Effector memory CD8-positive, alpha-beta T cell (primary cell): Measurements from ENCODE around the gene RERG.

Experiments used
- ATAC-seq: fragments of 150-1000 bp; cut with Tn5 transposase; replicated peaks from 2 replicates; pipeline ENCODE4 v1.10.0; 2021; ENCODE audit warnings: mild to moderate bottlenecking, moderate library complexity
- DNase-seq, 3 experiments: peaks; one replicate each; pipeline ENCODE4 v3.0.0; 2021
- H3K27ac Mint-ChIP-seq, 2 donors: one replicate each; pipeline ENCODE4 v1.8.0; 2022; ENCODE audit warnings: mild to moderate bottlenecking in 2 of 2, mixed read lengths in 2 of 2, moderate library complexity in 2 of 2
- H3K27me3 Mint-ChIP-seq, 2 donors: one replicate each; pipeline ENCODE4 v1.8.0; 2022; ENCODE audit warnings: mixed read lengths in 2 of 2
- H3K36me3 Mint-ChIP-seq: one replicate; pipeline ENCODE4 v1.8.0; 2022; ENCODE audit warnings: mild to moderate bottlenecking, moderate library complexity, mixed read lengths; ENCODE audit not compliant: insufficient read depth
- H3K4me1 Mint-ChIP-seq, 2 donors: one replicate each; pipeline ENCODE4 v1.8.0; 2022; ENCODE audit warnings: low read depth in 2 of 2, mixed read lengths in 2 of 2
- H3K4me3 Mint-ChIP-seq, 2 donors: one replicate each; pipeline ENCODE4 v1.8.0; 2022; ENCODE audit warnings: mild to moderate bottlenecking in 2 of 2, mixed read lengths in 2 of 2, moderate library complexity in 2 of 2
- H3K9me3 Mint-ChIP-seq, 2 donors: one replicate each; pipeline ENCODE4 v1.8.0; 2022; ENCODE audit warnings: mixed read lengths in 2 of 2
- total RNA-seq, 9 experiments: gene quantifications; one replicate each; lab custom pipeline; 2026; lab: John Stamatoyannopoulos, UW

RERG gene
- 0 to 0.32 (median 0) reads per million in 9 experiments for total RNA-seq

- Mint-ChIP-seq H3K4me3 (peak within 1 kb of the TSS; percentile 47 to 69), H3K36me3 (no peaks in the 10 kb centered on the region), H3K27me3 (peaks cover 43 to 44% of the 10 kb centered on the region in 2 donors), H3K9me3 (no peaks in the 10 kb centered on the region), H3K27ac (no peak within 1 kb of the TSS), H3K4me1 (peaks cover 4 to 10% of the 10 kb centered on the region in 2 donors)
- ATAC-seq = peak; percentile 97
- peak; percentile 53 to 61 (median 54) for DNase-seq
Observed at GRCh38 chr12:15220915-15221885, at the start of gene RERG. TSS of gene RERG (minus strand) at chr12:15221417. CDS start at chr12:15217489, 3,928 bp downstream.

DNA sequence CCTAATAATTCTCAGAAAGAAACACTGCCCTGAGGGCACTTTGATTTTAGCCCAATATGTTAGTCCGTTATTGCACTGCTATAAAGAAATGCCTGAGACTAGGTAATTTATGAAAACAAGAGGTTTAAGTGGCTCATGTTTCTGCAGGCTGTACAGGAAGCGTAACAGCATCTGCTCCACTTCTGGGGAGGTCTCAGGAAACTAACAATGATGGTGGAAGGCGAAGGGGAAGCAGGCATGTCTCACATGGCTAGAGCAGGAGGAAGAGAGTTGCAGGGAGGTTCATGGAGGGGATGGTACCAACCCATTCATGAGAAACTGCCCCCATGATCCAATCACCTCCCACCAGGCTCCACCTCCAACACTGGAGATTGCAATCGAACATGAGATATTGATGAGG is 49.4 kb upstream of the RERG start:
- Mint-ChIP-seq H3K4me3 (no peak overlapping the region), H3K9me3 (no peaks in the 10 kb centered on the region), H3K4me1 (no peaks in the 10 kb centered on the region), H3K36me3 (no peaks in the 10 kb centered on the region), H3K27ac (no peak overlapping the region), H3K27me3 (peaks cover 17 to 19% of the 10 kb centered on the region in 2 donors)
- DNase-seq (no peak), ATAC-seq (no peak)

- Mint-ChIP-seq H3K36me3 (no peaks in the 10 kb centered on the region), H3K4me3 (no peak overlapping the region), H3K27ac (no peak overlapping the region), H3K9me3 (no peaks in the 10 kb centered on the region), H3K27me3 (peaks cover 17 to 19% of the 10 kb centered on the region in 2 donors), H3K4me1 (no peaks in the 10 kb centered on the region)
- ATAC-seq = peak; percentile 54
- peak in 2 of 3 experiments; percentile 16 to 27 for DNase-seq
Observed at GRCh38 chr12:15268927-15269552, 47.8 kb upstream of the RERG start.

- DNase-seq (no peak), ATAC-seq (no peak)
- Mint-ChIP-seq H3K4me3 (no peak overlapping the region), H3K27ac (no peak overlapping the region), H3K27me3 (peaks cover 17 to 19% of the 10 kb centered on the region in 2 donors), H3K9me3 (no peaks in the 10 kb centered on the region), H3K4me1 (no peaks in the 10 kb centered on the region), H3K36me3 (no peaks in the 10 kb centered on the region)
Observed at GRCh38 chr12:15268309-15268708, 47.1 kb upstream of the RERG start.

DNA sequence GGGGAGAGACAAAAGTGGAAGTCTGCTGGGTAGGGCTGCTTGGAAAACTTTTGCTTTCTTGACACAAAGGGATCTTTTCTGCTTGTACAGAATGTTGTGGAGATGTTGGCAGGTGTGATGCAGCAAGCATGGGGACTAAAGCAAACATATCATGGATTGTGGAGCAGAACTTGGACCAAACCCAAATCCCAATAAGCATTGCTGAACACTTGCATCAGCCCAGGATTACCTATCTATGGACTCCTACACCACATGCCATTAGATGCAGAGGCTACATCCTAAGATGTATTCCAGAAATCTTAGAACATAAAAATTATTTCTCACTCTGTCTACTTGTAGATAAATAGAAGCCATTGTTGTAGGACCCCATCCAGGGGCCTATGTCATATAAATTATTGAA is 44.7 kb upstream of the RERG start:
- no peaks in the 10 kb centered on the region for H3K4me1 Mint-ChIP-seq
- no peak for DNase-seq
- H3K27me3 Mint-ChIP-seq = peaks cover 9% of the 10 kb centered on the region in 2 donors
- H3K4me3 Mint-ChIP-seq = no peak overlapping the region
- no peak overlapping the region for H3K27ac Mint-ChIP-seq
- no peak for ATAC-seq
- no peaks in the 10 kb centered on the region for H3K9me3 Mint-ChIP-seq
- no peaks in the 10 kb centered on the region for H3K36me3 Mint-ChIP-seq

GRCh38 chr12:15256761-15257160 is 35.5 kb upstream of the RERG start:
- DNase-seq (no peak), ATAC-seq (no peak)
- Mint-ChIP-seq H3K9me3 (no peaks in the 10 kb centered on the region), H3K4me3 (no peak overlapping the region), H3K4me1 (no peaks in the 10 kb centered on the region), H3K27ac (no peak overlapping the region), H3K27me3 (peaks cover 27 to 29% of the 10 kb centered on the region in 2 donors), H3K36me3 (no peaks in the 10 kb centered on the region)

DNA sequence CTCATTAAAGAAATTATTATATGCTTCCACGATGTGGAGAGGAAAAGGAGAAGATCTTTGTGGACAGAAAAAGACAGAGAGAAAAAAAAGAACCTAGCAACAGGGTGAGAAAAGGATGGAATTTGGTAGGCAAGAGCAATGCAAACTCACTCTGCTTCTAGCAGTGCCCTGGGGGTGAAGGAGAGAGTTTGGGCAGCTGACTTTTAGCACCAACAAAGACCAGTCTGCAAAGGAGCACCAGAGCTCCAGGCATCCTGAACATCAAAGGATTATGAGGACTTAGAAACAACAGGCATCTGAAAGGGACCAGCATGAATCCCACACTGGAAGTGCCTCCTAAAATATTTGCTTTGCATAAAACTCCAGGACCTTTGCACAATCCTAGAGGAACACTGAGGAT is 32.8 kb upstream of the RERG start:
- H3K4me3 Mint-ChIP-seq = no peak overlapping the region
- no peaks in the 10 kb centered on the region for H3K4me1 Mint-ChIP-seq
- H3K36me3 Mint-ChIP-seq = no peaks in the 10 kb centered on the region
- no peak for ATAC-seq
- H3K27me3 Mint-ChIP-seq = peaks cover 40% of the 10 kb centered on the region in 2 donors
- no peak overlapping the region for H3K27ac Mint-ChIP-seq
- no peaks in the 10 kb centered on the region for H3K9me3 Mint-ChIP-seq
- DNase-seq = no peak

DNA sequence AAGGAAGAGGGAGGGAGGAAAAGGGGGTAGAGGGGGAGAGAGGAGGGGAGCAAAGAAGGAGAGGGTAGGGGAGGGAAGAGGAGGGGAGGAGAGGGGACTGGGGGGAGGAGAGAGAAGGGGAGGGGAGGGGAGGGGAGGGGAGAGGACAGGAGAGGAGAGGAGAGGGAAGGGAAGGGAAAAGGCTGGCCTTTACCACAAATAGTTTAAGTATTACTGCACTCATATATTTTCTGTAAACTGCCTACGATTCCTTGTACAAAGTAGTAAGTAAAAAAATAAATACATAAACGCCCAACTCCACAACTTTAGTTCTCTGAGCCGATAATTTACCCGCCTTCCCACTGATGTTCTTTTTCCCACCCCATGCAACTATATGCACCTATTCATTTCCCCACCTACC is 23.7 kb upstream of the RERG start:
- H3K4me1 Mint-ChIP-seq = no peaks in the 10 kb centered on the region
- DNase-seq (no peak), ATAC-seq (no peak)
- H3K9me3 Mint-ChIP-seq = peaks cover 0 to 3% of the 10 kb centered on the region in 2 donors
- no peaks in the 10 kb centered on the region for H3K36me3 Mint-ChIP-seq
- H3K27ac Mint-ChIP-seq = no peak overlapping the region
- H3K4me3 Mint-ChIP-seq = no peak overlapping the region
- H3K27me3 Mint-ChIP-seq = peaks cover 58 to 70% of the 10 kb centered on the region in 2 donors

GRCh38 chr12:15244341-15244740 is 23.1 kb upstream of the RERG start:
- H3K27me3 Mint-ChIP-seq = peaks cover 58 to 64% of the 10 kb centered on the region in 2 donors

GRCh38 chr12:15243102-15243501 is 21.9 kb upstream of the RERG start:
- ATAC-seq = no peak
- H3K4me1 Mint-ChIP-seq = no peaks in the 10 kb centered on the region
- DNase-seq = no peak
- no peaks in the 10 kb centered on the region for H3K36me3 Mint-ChIP-seq
- peaks cover 0 to 1% of the 10 kb centered on the region in 2 donors for H3K9me3 Mint-ChIP-seq
- no peak overlapping the region for H3K4me3 Mint-ChIP-seq
- no peak overlapping the region for H3K27ac Mint-ChIP-seq
- H3K27me3 Mint-ChIP-seq = peaks cover 56 to 65% of the 10 kb centered on the region in 2 donors

More at GRCh38 chr12:15244341-15244740, 23.1 kb upstream of the RERG start:
- H3K4me1 Mint-ChIP-seq = no peaks in the 10 kb centered on the region
- no peak for DNase-seq
- peaks cover 0 to 3% of the 10 kb centered on the region in 2 donors for H3K9me3 Mint-ChIP-seq
- ATAC-seq = no peak
- no peaks in the 10 kb centered on the region for H3K36me3 Mint-ChIP-seq
- H3K4me3 Mint-ChIP-seq = no peak overlapping the region
- no peak overlapping the region for H3K27ac Mint-ChIP-seq

DNA sequence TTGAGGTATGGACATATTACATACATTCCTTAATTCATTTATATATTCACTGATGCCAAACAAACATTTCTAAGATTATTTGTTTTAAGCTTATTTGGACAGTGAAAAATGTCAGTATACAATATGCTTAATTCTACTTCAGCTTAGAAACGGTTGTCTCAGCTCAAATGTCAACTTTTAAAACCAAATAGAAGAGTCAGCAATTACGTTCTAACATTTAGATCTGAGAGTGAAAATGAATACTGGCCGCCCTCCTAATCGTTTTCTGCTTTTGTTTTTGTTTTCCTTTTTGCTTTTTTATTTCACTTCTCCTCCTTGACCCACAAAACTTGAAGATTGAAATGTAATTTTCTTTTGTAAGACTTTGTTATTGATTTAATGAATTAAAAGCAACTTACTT is 19.7 kb upstream of the RERG start:
- Mint-ChIP-seq H3K4me1 (no peaks in the 10 kb centered on the region), H3K36me3 (no peaks in the 10 kb centered on the region), H3K9me3 (peaks cover 0 to 1% of the 10 kb centered on the region in 2 donors), H3K4me3 (no peak overlapping the region), H3K27me3 (peaks cover 54 to 56% of the 10 kb centered on the region in 2 donors), H3K27ac (no peak overlapping the region)
- DNase-seq (no peak), ATAC-seq (no peak)

GRCh38 chr12:15234508-15234907 is 13.3 kb upstream of the RERG start:
- no peaks in the 10 kb centered on the region for H3K4me1 Mint-ChIP-seq
- H3K4me3 Mint-ChIP-seq = no peak overlapping the region
- no peaks in the 10 kb centered on the region for H3K36me3 Mint-ChIP-seq
- peaks cover 31 to 52% of the 10 kb centered on the region in 2 donors for H3K27me3 Mint-ChIP-seq
- no peak overlapping the region for H3K27ac Mint-ChIP-seq
- DNase-seq = no peak
- no peaks in the 10 kb centered on the region for H3K9me3 Mint-ChIP-seq
- no peak for ATAC-seq

DNA sequence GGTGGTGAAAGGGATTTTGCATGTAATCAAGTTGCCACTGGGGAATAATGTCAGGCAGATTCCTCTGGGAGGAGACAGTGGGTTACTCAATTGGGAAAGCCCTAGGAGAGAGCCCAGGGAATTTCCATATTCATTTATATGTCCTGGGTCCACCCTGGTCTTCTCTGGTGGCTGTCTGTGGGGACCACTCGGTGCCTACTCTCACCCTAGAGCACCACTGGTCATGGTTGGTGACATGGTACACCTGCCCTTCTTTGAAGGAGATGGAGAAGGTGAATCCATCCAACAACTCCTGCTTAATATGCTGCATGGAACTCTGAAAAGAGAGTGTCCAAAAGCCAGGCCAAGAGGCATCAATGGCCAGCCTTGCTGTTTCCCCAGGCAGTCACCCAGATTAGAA is 12.8 kb upstream of the RERG start:
- DNase-seq = no peak
- Mint-ChIP-seq H3K27ac (no peak overlapping the region), H3K27me3 (peaks cover 27 to 48% of the 10 kb centered on the region in 2 donors), H3K4me3 (no peak overlapping the region), H3K4me1 (no peaks in the 10 kb centered on the region), H3K36me3 (no peaks in the 10 kb centered on the region), H3K9me3 (no peaks in the 10 kb centered on the region)
- ATAC-seq = no peak
